HEK293T (cell line): ENCODE measurements around the gene CAPZB.

ENCODE experiments used
- ARNT ChIP-seq: fragments of 450-650 bp; IDR thresholded peaks from 2 replicates; pipeline ENCODE4 v1.6.1; 2017; ENCODE audit warnings: mild to moderate bottlenecking
- BHLHE40 ChIP-seq: fragments of 450-650 bp; IDR thresholded peaks from 2 replicates; pipeline ENCODE4 v1.6.1; 2016; ENCODE audit warnings: mild to moderate bottlenecking, moderate library complexity, borderline replicate concordance
- ELF4 ChIP-seq: fragments of 450-650 bp; IDR thresholded peaks from 2 replicates; pipeline ENCODE4 v1.6.1; 2017; ENCODE audit warnings: antibody characterized with exemption
- FOXA1 ChIP-seq: fragments of 450-650 bp; IDR thresholded peaks from 2 replicates; pipeline ENCODE4 v1.6.1; 2016; ENCODE audit warnings: mild to moderate bottlenecking
- FOXM1 ChIP-seq: fragments of 450-650 bp; IDR thresholded peaks from 2 replicates; pipeline ENCODE4 v1.6.1; 2017; ENCODE audit warnings: mild to moderate bottlenecking, borderline replicate concordance
- HDGF ChIP-seq: fragments of 450-650 bp; IDR thresholded peaks from 2 replicates; pipeline ENCODE4 v1.6.1; 2017; ENCODE audit warnings: antibody characterized with exemption, borderline replicate concordance
- L3MBTL2 ChIP-seq: fragments of 450-650 bp; conservative IDR thresholded peaks from 2 replicates; pipeline ENCODE4 v1.6.1; 2016; ENCODE audit warnings: mild to moderate bottlenecking
- LEF1 ChIP-seq: fragments of 450-650 bp; IDR thresholded peaks from 2 replicates; pipeline ENCODE4 v1.6.1; 2017; ENCODE audit warnings: mild to moderate bottlenecking, borderline replicate concordance
- SP1 ChIP-seq: fragments of 450-650 bp; IDR thresholded peaks from 2 replicates; pipeline ENCODE4 v1.6.1; 2017

- TF ChIP-seq SP1 (no peak), FOXM1 (no peak), L3MBTL2 (no peak), LEF1 (no peak), BHLHE40 (no peak), HDGF (no peak), ARNT (no peak), FOXA1 (no peak), ELF4 (no peak)
Observed at GRCh38 chr1:19416145-19416544, 69.2 kb downstream of the CAPZB start.
